ENCODE measurements around the gene KLHL25. TPM values are rescaled to one million over a fixed set of nuclear protein-coding genes. Genes with fewer than 3 reads are reported as not detected.

KLHL25 gene
- total RNA-seq, 1 donor from 2014 or later: 9.0 TPM

DNA sequence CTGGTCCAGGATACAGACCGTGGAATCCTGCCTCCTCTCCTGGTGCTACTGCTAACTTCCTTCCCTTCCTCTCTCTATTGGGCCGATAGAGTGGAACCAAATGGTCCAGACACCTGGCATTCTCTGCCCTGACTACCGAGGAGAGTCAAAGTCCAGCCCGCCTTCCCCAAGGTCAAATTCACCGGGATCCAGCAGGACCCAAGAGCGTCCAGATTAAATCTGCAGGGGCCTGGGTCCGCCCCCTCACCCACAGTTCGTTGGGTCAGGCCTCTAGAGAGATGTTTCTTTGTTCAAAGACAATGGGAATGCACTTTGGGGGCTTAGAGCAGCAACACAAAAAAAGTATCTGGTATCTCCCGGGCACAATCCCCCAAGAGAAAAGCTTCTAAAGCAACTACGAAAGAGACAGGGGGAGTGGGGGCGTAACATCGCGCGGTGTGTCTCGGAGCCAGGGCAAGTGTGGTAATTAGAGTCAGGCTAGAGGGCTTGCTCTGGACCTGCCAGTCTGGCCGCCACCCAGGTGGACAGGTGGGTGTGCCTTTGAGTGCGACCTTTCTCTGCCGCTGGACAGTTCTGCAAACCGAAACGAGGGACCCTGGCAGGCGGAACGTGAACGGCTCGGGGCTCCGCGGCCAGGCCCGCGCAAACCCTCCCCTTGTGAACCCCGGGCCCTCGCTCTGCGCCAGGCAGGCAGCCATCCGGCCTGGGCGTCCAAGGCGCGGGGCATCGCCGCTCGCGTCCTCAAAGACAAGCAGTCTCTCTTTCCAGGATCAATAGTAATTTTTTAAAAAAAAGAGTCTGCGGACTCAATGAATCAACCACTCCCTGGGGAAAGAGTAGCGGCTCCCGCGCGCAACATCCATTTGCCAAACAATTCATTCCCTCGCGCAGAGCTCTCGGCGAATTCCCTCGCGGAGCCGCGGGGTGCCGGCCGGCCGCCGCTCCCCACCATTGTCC is 806 bp downstream of the KLHL25 start:
- Mint-ChIP-seq H3K27me3 (no peaks in the 10 kb centered on the region), H3K4me1 (peaks cover 34% of the 10 kb centered on the region), H3K36me3 (ENCODE audit: low read depth) (peaks cover 4% of the 10 kb centered on the region), H3K27ac (peak overlapping the region; percentile 77), H3K4me3 (peak overlapping the region; percentile 89), H3K9me3 (no peaks in the 10 kb centered on the region)
- intact Hi-C loops (cut with micrococcal nuclease): loop anchor here (1.0 to 5.0 kb wide), 4 partner anchors 9 to 812 kb away; partner anchors contain the start of gene PDE8A
- peak; percentile 86 for DNase-seq

GRCh38 chr15:85792912-85793590 is 1.7 kb downstream of the KLHL25 start:
- Mint-ChIP-seq H3K4me1 (peaks cover 37% of the 10 kb centered on the region), H3K4me3 (peak overlapping the region; percentile 89), H3K9me3 (no peaks in the 10 kb centered on the region), H3K27ac (peak overlapping the region; percentile 77), H3K27me3 (no peaks in the 10 kb centered on the region), H3K36me3 (ENCODE audit: low read depth) (peaks cover 4% of the 10 kb centered on the region)
- peak; percentile 76 for DNase-seq
- intact Hi-C loops (cut with micrococcal nuclease): loop anchor here (5.0 kb wide), 3 partner anchors 49 to 811 kb away; partner anchors contain the start of gene PDE8A

DNA sequence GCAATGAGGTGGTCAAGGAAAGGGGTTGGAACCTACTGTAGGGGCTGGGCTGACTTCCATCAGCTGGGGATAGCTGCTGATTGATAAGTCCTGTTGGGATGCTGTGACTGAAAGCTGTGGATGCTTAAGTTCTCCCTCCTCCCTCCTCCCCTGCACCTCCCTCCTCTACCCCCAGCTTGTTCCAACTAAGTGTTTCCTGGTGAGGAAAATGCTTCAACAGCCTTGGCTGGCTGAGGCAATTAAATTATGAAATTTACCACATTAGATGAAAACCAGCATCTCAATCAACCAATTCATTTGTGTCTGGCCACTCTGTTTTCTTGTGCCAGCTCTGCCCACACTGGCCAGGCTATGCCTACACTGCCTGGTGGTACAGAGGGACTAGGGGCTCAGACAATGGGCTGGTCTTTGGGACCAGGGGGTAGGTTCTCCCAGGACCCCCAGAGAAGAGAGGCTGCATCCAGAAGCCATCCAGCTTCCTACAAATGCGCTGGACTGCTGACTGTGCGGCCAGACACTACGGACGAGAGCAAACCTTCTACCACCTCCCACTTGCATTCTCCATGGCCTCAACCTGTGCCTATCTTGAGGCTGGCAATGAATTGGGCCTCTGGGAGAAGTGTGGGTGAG is 2.5 kb downstream of the KLHL25 start:
- Mint-ChIP-seq H3K4me1 (peaks cover 42% of the 10 kb centered on the region), H3K27ac (no peak overlapping the region), H3K27me3 (no peaks in the 10 kb centered on the region), H3K4me3 (no peak overlapping the region), H3K9me3 (no peaks in the 10 kb centered on the region), H3K36me3 (ENCODE audit: low read depth) (peaks cover 6% of the 10 kb centered on the region)
- intact Hi-C loops (cut with micrococcal nuclease): loop anchor here (5.0 kb wide), 3 partner anchors 50 to 810 kb away; partner anchors contain the start of gene PDE8A
- DNase-seq: no peak

DNA sequence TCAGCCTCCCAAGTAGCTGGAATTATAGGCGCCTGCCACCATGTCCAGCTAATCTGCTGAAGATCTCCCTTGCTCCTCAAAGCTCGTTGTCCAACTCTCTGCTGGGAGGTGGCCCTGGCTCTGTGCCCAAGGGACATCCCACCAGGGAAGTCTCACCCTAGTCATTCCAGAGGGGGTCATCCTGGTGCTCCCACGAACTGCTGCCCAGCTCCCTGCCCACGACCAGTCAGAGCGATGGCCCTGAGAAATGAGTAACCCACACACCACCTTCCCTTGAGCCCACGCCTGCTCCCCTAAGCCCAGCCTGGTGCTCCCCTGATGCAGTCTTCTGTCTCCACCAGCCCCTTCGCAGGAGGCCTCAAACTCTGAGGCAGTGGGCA is 5.2 kb downstream of the KLHL25 start:
- no peak overlapping the region for H3K27ac Mint-ChIP-seq
- peaks cover 6% of the 10 kb centered on the region for H3K36me3 Mint-ChIP-seq (ENCODE audit: low read depth)
- H3K4me1 Mint-ChIP-seq: peaks cover 52% of the 10 kb centered on the region
- H3K9me3 Mint-ChIP-seq: no peaks in the 10 kb centered on the region
- no peak for DNase-seq
- H3K27me3 Mint-ChIP-seq: no peaks in the 10 kb centered on the region
- H3K4me3 Mint-ChIP-seq: no peak overlapping the region
- intact Hi-C loops (cut with micrococcal nuclease): no loop called here

- intact Hi-C loops (cut with micrococcal nuclease): no loop called here
- DNase-seq: no peak
- H3K36me3 Mint-ChIP-seq (ENCODE audit: low read depth): peaks cover 6% of the 10 kb centered on the region
- no peaks in the 10 kb centered on the region for H3K9me3 Mint-ChIP-seq
- no peak overlapping the region for H3K27ac Mint-ChIP-seq
- H3K4me1 Mint-ChIP-seq: peaks cover 55% of the 10 kb centered on the region
- H3K4me3 Mint-ChIP-seq: no peak overlapping the region
- no peaks in the 10 kb centered on the region for H3K27me3 Mint-ChIP-seq
Observed at GRCh38 chr15:85788771-85789495, 5.8 kb downstream of the KLHL25 start.

DNA sequence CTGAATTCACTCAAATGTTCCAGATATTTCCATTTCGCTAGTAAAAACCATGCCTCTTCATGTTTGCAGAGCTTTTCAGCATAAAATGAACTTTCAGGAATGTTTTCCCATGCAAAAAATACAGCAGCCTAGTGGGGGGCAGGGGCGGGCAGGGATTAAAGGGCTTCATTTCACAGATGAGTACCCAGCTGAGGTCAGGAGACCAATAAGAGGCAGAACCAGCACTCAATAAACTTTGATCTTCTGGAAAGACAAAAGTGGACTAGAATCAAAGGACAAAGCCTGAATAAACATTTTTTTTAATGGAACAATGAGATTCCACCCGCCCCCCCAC is 8.0 kb downstream of the KLHL25 start:
- Mint-ChIP-seq H3K36me3 (ENCODE audit: low read depth) (peaks cover 9% of the 10 kb centered on the region), H3K27me3 (no peaks in the 10 kb centered on the region), H3K4me3 (no peak overlapping the region), H3K27ac (no peak overlapping the region), H3K4me1 (peaks cover 50% of the 10 kb centered on the region), H3K9me3 (no peaks in the 10 kb centered on the region)
- intact Hi-C loops (cut with micrococcal nuclease): no loop called here
- DNase-seq: no peak

DNA sequence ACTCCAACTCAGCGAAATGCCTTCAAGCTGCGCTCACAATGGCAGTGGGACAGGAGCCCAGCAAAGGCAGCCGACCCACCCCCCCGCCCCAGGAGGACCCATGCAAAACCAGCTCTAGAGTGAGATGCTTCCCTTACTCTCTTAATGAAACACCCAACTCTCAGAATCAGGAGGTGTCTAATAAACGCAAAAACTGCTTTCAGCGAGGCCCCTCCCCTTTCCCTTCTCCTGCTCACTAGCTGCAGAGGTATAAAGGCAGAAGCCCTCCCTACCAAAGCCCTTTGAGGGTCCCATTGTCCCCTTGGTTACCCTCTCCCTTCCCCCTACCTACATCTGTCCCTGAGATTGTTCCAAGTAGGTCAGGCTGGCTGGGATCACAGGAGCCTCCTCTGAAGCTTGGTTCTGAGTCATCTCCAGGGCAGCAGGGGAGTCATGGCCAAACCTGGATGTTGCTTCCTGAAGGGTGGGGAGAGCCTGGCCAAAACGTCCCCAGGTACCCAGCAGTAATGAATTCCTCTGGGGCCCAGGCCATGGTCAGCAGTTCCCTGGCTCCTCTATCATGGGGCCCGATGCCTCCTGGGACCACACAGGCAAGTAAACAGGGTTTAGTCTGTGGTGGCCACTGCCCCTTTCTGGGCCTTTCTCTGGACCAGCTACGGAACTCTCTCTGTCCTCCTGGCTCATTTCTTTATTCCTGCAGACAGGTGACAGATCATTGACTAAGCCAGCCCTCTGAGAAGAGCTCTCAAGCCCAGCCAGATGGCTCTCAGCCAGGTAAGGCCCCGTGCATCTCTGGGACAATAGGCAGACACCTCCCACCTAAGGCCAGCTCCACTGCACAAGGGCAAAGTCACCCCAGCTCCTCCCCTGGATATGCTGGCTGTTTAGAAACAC is 8.6 kb downstream of the KLHL25 start:
- H3K4me3 Mint-ChIP-seq: peak overlapping the region; percentile 76
- H3K4me1 Mint-ChIP-seq: peaks cover 50% of the 10 kb centered on the region
- H3K9me3 Mint-ChIP-seq: no peaks in the 10 kb centered on the region
- no peaks in the 10 kb centered on the region for H3K27me3 Mint-ChIP-seq
- peak; percentile 65 for DNase-seq
- peak overlapping the region; percentile 80 for H3K27ac Mint-ChIP-seq
- peaks cover 9% of the 10 kb centered on the region for H3K36me3 Mint-ChIP-seq (ENCODE audit: low read depth)
- intact Hi-C loops (cut with micrococcal nuclease): loop anchor here (1.0 kb wide), 1 partner anchor 8 kb away; the partner anchor contains the start of gene KLHL25

- H3K27me3 Mint-ChIP-seq: no peaks in the 10 kb centered on the region
- peak overlapping the region; percentile 58 for H3K27ac Mint-ChIP-seq
- intact Hi-C loops (cut with micrococcal nuclease): no loop called here
- H3K36me3 Mint-ChIP-seq (ENCODE audit: low read depth): peaks cover 2% of the 10 kb centered on the region
- DNase-seq: no peak
- peak overlapping the region; percentile 11 for H3K4me3 Mint-ChIP-seq
- peaks cover 51% of the 10 kb centered on the region for H3K4me1 Mint-ChIP-seq
- H3K9me3 Mint-ChIP-seq: no peaks in the 10 kb centered on the region
Observed at GRCh38 chr15:85782064-85782463, 12.7 kb downstream of the KLHL25 start.

GRCh38 chr15:85781099-85781498 is 13.6 kb downstream of the KLHL25 start:
- DNase-seq: no peak
- H3K4me1 Mint-ChIP-seq: peaks cover 43% of the 10 kb centered on the region
- intact Hi-C loops (cut with micrococcal nuclease): no loop called here
- no peaks in the 10 kb centered on the region for H3K27me3 Mint-ChIP-seq
- no peaks in the 10 kb centered on the region for H3K9me3 Mint-ChIP-seq
- peaks cover 2% of the 10 kb centered on the region for H3K36me3 Mint-ChIP-seq (ENCODE audit: low read depth)
- H3K27ac Mint-ChIP-seq: peak overlapping the region; percentile 8
- H3K4me3 Mint-ChIP-seq: no peak overlapping the region

GRCh38 chr15:85780225-85780985 is 14.3 kb downstream of the KLHL25 start:
- DNase-seq: no peak
- intact Hi-C loops (cut with micrococcal nuclease): no loop called here
- H3K27me3 Mint-ChIP-seq: no peaks in the 10 kb centered on the region
- peaks cover 2% of the 10 kb centered on the region for H3K36me3 Mint-ChIP-seq (ENCODE audit: low read depth)
- no peaks in the 10 kb centered on the region for H3K9me3 Mint-ChIP-seq
- H3K27ac Mint-ChIP-seq: no peak overlapping the region
- no peak overlapping the region for H3K4me3 Mint-ChIP-seq
- H3K4me1 Mint-ChIP-seq: peaks cover 38% of the 10 kb centered on the region

DNA sequence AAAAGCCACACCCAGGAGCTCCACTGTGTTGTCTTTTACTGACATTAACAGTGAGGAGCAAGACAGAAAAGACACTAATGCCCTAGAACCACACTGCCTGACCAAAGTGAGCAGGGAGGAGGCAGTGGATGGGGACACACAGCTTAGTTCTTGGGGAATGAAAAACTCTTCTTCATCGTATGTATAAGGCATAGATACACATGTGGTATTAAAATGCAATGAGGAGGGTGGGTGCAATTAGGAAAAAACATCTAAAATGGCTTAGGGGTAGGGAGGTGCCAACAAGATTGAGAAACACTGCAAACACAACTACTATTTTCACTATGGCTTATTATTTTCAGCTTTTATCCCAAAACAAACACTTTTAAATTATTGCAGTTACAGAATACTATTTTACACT is 15.5 kb downstream of the KLHL25 start:
- intact Hi-C loops (cut with micrococcal nuclease): no loop called here
- no peak overlapping the region for H3K27ac Mint-ChIP-seq

DNA sequence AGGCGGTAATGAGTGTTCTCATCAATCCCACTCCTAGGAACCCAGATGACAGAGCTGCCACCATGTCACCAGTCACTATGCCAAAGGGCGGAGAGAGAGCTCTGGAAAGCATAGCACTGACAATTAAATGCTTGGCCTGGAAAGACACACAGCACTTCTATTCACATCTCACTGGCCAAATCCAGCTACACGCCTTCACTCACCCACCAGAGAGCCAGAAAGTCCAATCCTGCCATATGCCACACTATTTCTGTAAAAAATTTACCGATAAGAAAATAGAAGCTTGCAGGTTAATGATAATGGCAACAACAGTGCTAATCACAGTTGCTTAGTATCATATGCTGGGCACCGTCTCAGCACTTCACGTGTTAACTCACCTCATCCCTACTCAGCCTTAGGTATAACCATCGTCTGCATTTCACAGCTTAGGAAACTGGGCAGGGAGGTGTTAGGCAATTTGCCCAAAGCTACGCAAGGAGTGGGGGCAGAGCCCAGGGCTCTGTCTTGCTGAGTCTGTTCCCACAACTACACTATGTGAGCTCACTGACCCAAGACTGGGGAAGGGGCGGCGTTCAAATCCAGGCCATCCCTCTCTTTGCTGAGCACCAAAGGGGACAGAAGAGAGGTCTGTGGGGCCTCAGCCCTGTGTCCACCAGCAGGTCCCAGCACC is 16.5 kb downstream of the KLHL25 start:
- Mint-ChIP-seq H3K27ac (no peak overlapping the region), H3K9me3 (no peaks in the 10 kb centered on the region), H3K4me3 (no peak overlapping the region), H3K4me1 (peaks cover 27% of the 10 kb centered on the region), H3K27me3 (no peaks in the 10 kb centered on the region), H3K36me3 (ENCODE audit: low read depth) (peaks cover 2% of the 10 kb centered on the region)
- no peak for DNase-seq
- intact Hi-C loops (cut with micrococcal nuclease): no loop called here

More for the DNA sequence above, 15.5 kb downstream of the KLHL25 start:
- Mint-ChIP-seq H3K4me1 (peaks cover 29% of the 10 kb centered on the region), H3K27me3 (no peaks in the 10 kb centered on the region), H3K9me3 (no peaks in the 10 kb centered on the region), H3K4me3 (no peak overlapping the region), H3K36me3 (ENCODE audit: low read depth) (peaks cover 2% of the 10 kb centered on the region)
- DNase-seq: no peak

All from activated CD4-positive, alpha-beta T cell treated with anti-CD3 and anti-CD28 coated beads, Interleukin-2, amount 10 ng/mL, durations not matched to agents 24 days and 14 days (primary cell).